Mesenteric fat pad (tissue), 1 donor: ENCODE results near the gene FOXR1. TPM values are rescaled to one million over a fixed set of nuclear protein-coding genes. Genes with fewer than 3 reads are reported as not detected.

ENCODE experiments used
- DNase-seq: peaks from one replicate; pipeline ENCODE4 v3.0.0-alpha.2; 2020; ENCODE audit warnings: low spot score
- long read RNA-seq: library from polyadenylated mRNA; unstranded; transcript quantifications from one replicate; pipeline ENCODE4 v2.0.0, GENCODE V29; 2020
- total RNA-seq: library from RNA; stranded (reverse); fragmentation: NEBNext Ultra II Directional; extraction: Animal tissue kit (Norgen Biotek cat#: 25700); gene quantifications from one replicate; pipeline ENCODE4 v1.2.1, GENCODE V29; 2021
- donor health status: DM: yes; HTN: yes; CAD: no.

The FOXR1 gene
- not detected for total RNA-seq
- long read RNA-seq = 0 reads

GRCh38 chr11:118971646-118972045, at the start of gene FOXR1:
FOXR1 (plus strand) TSS chr11:118971761; CDS start chr11:118971932, 171 bp downstream.
- no peak for DNase-seq

GRCh38 chr11:118921929-118922744, 49.4 kb upstream of the FOXR1 start:
- no peak for DNase-seq

- DNase-seq = no peak
Measured at GRCh38 chr11:118922745-118923627, 48.6 kb upstream of the FOXR1 start.

- no peak for DNase-seq
Measured at GRCh38 chr11:118923721-118924587, 47.6 kb upstream of the FOXR1 start.

- DNase-seq = no peak
Measured at GRCh38 chr11:118924591-118925585, 46.7 kb upstream of the FOXR1 start.

- DNase-seq = no peak
Measured at GRCh38 chr11:118927554-118928100, 43.9 kb upstream of the FOXR1 start.

GRCh38 chr11:118928101-118928869, 43.3 kb upstream of the FOXR1 start:
- no peak for DNase-seq

GRCh38 chr11:118928870-118929500, 42.6 kb upstream of the FOXR1 start:
- DNase-seq = no peak

GRCh38 chr11:118929501-118930093, 42.0 kb upstream of the FOXR1 start:
- DNase-seq = no peak

- DNase-seq = no peak
Measured at GRCh38 chr11:118930094-118930712, 41.4 kb upstream of the FOXR1 start.

- no peak for DNase-seq
Measured at GRCh38 chr11:118931571-118931970, 40.0 kb upstream of the FOXR1 start.

GRCh38 chr11:118933486-118933885, 38.1 kb upstream of the FOXR1 start:
- DNase-seq = no peak

GRCh38 chr11:118935376-118935775, 36.2 kb upstream of the FOXR1 start:
- no peak for DNase-seq

GRCh38 chr11:118938491-118939403, 32.8 kb upstream of the FOXR1 start:
- no peak for DNase-seq

GRCh38 chr11:118939404-118939915, 32.1 kb upstream of the FOXR1 start:
- no peak for DNase-seq

- DNase-seq = no peak
Measured at GRCh38 chr11:118939953-118940598, 31.5 kb upstream of the FOXR1 start.
